HUES64 (cell line): ENCODE data around the gene LENG8.
"Not testable (repeated sequence)": the region's sequence is repeated elsewhere in the genome, so short reads cannot be mapped to it uniquely, and the experiment has no call there.

Experiments
- H3K27ac ChIP-seq: 2 replicates; pipeline ENCODE4 v1.7.0; 2013; ENCODE audit warnings: low read depth, low read length, inconsistent platforms
- H3K27me3 ChIP-seq: 2 replicates; pipeline ENCODE4 v1.6.1; 2013; ENCODE audit warnings: mild to moderate bottlenecking, low read length; ENCODE audit not compliant: insufficient read depth
- H3K36me3 ChIP-seq: 2 replicates; pipeline ENCODE4 v1.6.1; 2013; ENCODE audit warnings: mild to moderate bottlenecking, low read length; ENCODE audit not compliant: insufficient read depth
- H3K4me1 ChIP-seq: 2 replicates; pipeline ENCODE4 v1.6.1; 2013; ENCODE audit warnings: mild to moderate bottlenecking, low read length, moderate library complexity; ENCODE audit not compliant: insufficient read depth
- H3K4me3 ChIP-seq: 2 replicates; pipeline ENCODE4 v1.5.1; 2013; ENCODE audit warnings: mild to moderate bottlenecking, low read length, moderate library complexity
- H3K9ac ChIP-seq: 2 replicates; pipeline ENCODE4 v1.6.1; 2013; ENCODE audit warnings: mild to moderate bottlenecking, low read depth, low read length
- H3K9me3 ChIP-seq: 2 replicates; pipeline ENCODE4 v1.6.1; 2013; ENCODE audit warnings: low read depth, low read length; ENCODE audit not compliant: insufficient read depth
- WGBS: fragments of 150-250, 120-280 bp; methylation state at CpG from one replicate; pipeline ENCODE4 v1.1.7; 2013; ENCODE audit warnings: missing lambda C conversion rate; 5-methylcytosine and 5-hydroxymethylcytosine counted together

Gene LENG8

DNA sequence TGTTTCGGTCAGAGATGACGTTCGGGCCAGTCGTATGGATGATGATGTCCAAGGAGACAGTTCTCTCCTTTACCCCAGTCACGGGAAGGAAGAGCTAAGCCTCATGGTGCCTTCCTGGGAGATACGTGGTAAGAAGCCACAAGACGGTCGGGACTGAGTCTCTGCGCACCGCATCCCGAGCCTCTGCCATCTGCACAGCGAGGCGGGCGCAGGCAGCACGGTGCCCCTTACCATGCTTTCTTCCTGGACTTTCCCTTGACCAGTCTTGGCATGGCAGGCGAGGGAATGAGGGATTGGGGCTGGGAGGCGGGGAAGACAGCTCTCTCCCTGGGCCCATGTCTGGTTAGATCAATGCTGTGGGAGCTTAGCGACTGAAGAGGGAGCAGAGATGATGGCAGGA is 43.6 kb downstream of the LENG8 start:
- Histone ChIP-seq H3K4me3 (no peak overlapping the region), H3K9me3 (peaks cover 47% of the 10 kb centered on the region), H3K27me3 (no peaks in the 10 kb centered on the region), H3K27ac (no peak overlapping the region), H3K4me1 (no peaks in the 10 kb centered on the region), H3K9ac (no peak overlapping the region), H3K36me3 (no peaks in the 10 kb centered on the region)
- 82% methylated on average over 18 of the region's 18 CpGs for WGBS

GRCh38 chr19:54493056-54493455 is 44.1 kb downstream of the LENG8 start:
- not testable (repeated sequence) for H3K27ac ChIP-seq, H3K36me3 ChIP-seq, H3K27me3 ChIP-seq, H3K4me1 ChIP-seq, H3K9ac ChIP-seq, H3K4me3 ChIP-seq
- peaks cover 47% of the 10 kb centered on the region for H3K9me3 ChIP-seq
- 86% methylated on average over 5 of the region's 5 CpGs for WGBS

DNA sequence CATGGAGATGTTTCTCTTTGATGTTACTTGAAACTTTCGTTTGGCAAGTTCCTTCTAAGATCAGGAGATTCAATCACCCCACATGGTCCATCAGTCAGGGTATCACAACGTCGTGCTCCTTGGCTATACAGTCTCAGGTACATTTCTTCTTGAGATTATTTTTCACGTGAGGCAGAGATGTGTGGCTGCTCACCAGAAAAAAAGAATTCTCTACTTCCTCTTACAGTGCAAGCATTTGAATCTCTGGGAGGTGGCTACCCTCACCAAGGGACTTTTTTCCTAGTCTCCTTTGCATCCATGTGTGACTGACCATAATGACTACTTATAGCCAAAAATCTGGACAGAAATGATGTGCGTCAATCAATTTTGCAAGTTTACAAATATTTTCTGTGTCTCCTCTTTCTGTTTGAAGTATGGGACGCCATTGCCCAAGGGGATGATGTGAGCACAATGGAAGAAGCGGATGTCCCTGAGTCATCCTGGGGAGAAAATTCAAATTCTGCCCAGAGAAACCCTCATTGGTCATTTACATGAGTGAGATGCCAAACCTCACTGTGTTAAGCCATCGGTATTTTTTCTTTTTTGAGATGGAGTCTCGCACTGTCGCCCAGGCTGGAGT is 45.1 kb downstream of the LENG8 start:
- Histone ChIP-seq H3K4me1 (no peaks in the 10 kb centered on the region), H3K9ac (no peak overlapping the region), H3K36me3 (no peaks in the 10 kb centered on the region), H3K27me3 (no peaks in the 10 kb centered on the region), H3K4me3 (no peak overlapping the region), H3K9me3 (peaks cover 45% of the 10 kb centered on the region), H3K27ac (no peak overlapping the region)
- WGBS = 68% methylated on average over 10 of the region's 10 CpGs

DNA sequence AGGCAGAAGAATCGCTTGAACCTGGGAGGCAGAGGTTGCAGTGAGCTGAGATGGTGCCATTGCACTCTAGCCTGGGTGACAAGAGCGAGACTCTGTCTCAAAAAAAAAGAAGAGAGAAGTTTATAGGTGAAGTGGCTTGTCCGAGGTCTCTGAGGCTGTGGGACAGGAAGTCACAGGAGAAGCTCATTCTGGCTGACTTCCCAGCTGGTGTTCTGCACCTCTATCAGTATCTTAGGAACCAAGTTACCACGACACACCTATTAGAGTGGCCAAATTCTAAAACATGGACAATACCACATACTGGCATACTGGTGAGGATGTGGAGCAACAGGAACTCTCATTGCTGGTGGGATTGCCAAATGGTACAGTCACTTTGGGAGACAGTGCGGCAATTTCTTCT is 46.3 kb downstream of the LENG8 start:
- H3K4me3 ChIP-seq, H3K27ac ChIP-seq, H3K27me3 ChIP-seq, H3K9ac ChIP-seq, H3K4me1 ChIP-seq, H3K36me3 ChIP-seq: not testable (repeated sequence)
- 64% methylated on average over 5 of the region's 5 CpGs for WGBS
- peaks cover 42% of the 10 kb centered on the region for H3K9me3 ChIP-seq

- H3K36me3 ChIP-seq, H3K27ac ChIP-seq, H3K9ac ChIP-seq, H3K4me3 ChIP-seq, H3K4me1 ChIP-seq, H3K27me3 ChIP-seq: not testable (repeated sequence)
- H3K9me3 ChIP-seq = peaks cover 53% of the 10 kb centered on the region
- WGBS = 83% methylated on average over 7 of the region's 15 CpGs
Measured at GRCh38 chr19:54497747-54498450, 48.9 kb downstream of the LENG8 start.

DNA sequence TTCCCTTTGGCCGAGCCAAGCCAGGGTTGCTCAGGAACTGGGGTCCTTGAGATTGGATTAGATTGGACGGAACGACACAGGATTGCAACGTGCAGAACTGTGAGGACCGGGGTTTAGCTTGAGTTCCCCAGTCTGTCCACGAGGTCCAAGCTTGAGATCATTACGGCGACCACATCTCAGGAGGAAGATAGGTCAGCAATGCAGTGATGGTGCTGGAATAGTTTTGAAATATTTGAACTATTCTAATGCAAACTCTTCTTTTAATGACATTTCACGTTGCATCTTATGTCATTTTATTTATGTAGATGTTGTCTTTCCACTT is 49.4 kb downstream of the LENG8 start:
- peaks cover 51% of the 10 kb centered on the region for H3K9me3 ChIP-seq
- H3K27ac ChIP-seq, H3K27me3 ChIP-seq, H3K4me1 ChIP-seq, H3K9ac ChIP-seq, H3K36me3 ChIP-seq, H3K4me3 ChIP-seq: not testable (repeated sequence)
- WGBS = 73% methylated on average over 8 of the region's 9 CpGs

GRCh38 chr19:54502518-54503048 is 53.6 kb downstream of the LENG8 start, which contains the start of gene LAIR2:
Gene LAIR2, plus strand, starts transcription at chr19:54502831. Its CDS starts 88 bp downstream, at chr19:54502919.
- Histone ChIP-seq H3K27me3 (no peaks in the 10 kb centered on the region), H3K9ac (no peak within 1 kb of the TSS), H3K36me3 (no peaks in the 10 kb centered on the region), H3K27ac (no peak within 1 kb of the TSS), H3K9me3 (peaks cover 44% of the 10 kb centered on the region), H3K4me1 (no peaks in the 10 kb centered on the region), H3K4me3 (no peak within 1 kb of the TSS)
- WGBS = 87% methylated on average over 14 of the region's 14 CpGs

DNA sequence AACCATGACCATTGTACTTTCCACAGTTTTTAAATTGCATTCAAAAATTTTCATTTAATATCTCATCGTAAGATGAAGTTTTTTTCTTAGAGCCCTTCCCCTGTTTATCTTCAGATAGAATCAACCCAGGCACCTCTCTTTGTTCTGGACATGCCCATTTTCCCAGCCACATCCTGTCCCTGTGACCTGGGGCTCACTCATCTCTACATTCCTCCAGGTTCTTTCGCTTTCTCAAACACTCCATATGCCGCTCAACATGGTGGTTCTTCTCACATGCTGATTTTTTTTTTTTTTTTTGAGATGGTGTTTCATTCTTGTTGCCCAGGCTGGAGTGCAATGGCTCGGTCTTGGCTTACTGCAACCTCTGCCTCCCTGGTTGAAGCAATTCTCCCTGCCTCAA is 56.5 kb downstream of the LENG8 start:
- 87% methylated on average over 3 of the region's 4 CpGs for WGBS
- not testable (repeated sequence) for H3K9ac ChIP-seq, H3K4me1 ChIP-seq, H3K4me3 ChIP-seq, H3K36me3 ChIP-seq, H3K27me3 ChIP-seq, H3K27ac ChIP-seq
- peaks cover 39% of the 10 kb centered on the region for H3K9me3 ChIP-seq

DNA sequence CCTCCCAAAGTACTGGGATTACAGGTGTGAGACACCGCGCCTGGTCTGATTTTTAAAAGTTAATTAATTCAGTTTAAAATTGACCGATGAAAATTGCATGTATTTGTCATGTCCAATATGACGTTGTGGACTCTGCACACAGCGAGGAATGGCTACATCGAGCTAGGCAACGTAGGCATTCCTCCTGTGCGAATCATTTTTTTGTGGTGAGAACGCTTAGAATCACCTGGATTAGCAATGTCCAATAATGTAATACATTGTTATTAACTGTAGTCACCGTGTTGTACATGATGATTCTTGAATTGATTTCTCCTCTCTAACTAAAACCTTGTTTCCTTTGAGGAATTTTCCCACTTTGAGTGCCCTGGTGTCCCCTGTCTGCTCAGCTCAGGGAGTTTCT is 57.1 kb downstream of the LENG8 start:
- H3K27ac ChIP-seq = no peak overlapping the region
- H3K4me3 ChIP-seq = no peak overlapping the region
- H3K27me3 ChIP-seq = no peaks in the 10 kb centered on the region
- H3K4me1 ChIP-seq = no peaks in the 10 kb centered on the region
- no peaks in the 10 kb centered on the region for H3K36me3 ChIP-seq
- WGBS = 75% methylated on average over 10 of the region's 10 CpGs
- H3K9me3 ChIP-seq = peaks cover 34% of the 10 kb centered on the region
- H3K9ac ChIP-seq = no peak overlapping the region

DNA sequence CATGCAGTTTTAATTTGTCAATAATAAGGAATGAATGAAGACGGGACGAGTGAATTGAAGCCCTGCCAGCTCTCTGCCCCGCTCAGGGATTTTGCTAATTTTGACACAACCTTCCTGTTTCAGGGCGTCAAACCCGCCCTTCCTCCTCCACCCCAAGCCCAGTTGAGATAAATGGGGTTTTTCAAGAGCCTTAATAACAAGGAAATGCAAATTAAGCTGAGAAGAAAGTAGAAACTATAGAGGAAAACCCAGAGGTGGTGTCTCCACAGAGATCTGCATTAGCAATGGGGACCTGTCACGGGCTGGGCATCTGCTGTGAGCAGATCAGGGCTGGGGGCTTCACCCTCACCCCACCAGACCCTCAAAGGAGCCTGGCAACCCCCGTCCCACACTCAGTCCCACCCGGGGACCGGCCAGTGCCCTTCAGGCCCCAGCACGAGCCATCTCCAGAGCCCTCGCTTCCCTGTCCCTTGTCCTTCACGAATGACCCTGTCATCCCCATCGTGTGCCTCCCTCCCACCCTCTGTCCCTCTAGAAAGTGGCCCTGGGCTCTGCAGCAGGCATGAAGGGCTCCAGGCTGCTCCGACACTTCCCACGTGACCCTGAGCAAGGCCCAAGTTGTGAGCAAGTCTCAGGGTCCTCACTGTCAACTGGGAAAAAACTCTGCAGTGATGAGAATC is 58.2 kb downstream of the LENG8 start:
- H3K27me3 ChIP-seq, H3K27ac ChIP-seq, H3K36me3 ChIP-seq, H3K4me3 ChIP-seq, H3K9ac ChIP-seq, H3K4me1 ChIP-seq: not testable (repeated sequence)
- peaks cover 30% of the 10 kb centered on the region for H3K9me3 ChIP-seq
- 72% methylated on average over 9 of the region's 15 CpGs for WGBS

DNA sequence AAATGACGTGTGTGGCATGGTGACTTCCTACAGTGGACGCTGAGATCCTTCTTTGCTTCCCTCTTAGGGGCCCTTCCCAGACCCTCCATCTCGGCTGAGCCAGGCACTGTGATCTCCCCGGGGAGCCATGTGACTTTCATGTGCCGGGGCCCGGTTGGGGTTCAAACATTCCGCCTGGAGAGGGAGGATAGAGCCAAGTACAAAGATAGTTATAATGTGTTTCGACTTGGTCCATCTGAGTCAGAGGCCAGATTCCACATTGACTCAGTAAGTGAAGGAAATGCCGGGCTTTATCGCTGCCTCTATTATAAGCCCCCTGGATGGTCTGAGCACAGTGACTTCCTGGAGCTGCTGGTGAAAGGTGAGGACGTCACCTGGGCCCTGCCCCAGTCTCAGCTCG is 58.8 kb downstream of the LENG8 start:
- no peak overlapping the region for H3K27ac ChIP-seq
- WGBS = 81% methylated on average over 12 of the region's 12 CpGs
- H3K36me3 ChIP-seq = no peaks in the 10 kb centered on the region
- H3K4me3 ChIP-seq = no peak overlapping the region
- peaks cover 29% of the 10 kb centered on the region for H3K9me3 ChIP-seq
- H3K27me3 ChIP-seq = no peaks in the 10 kb centered on the region
- no peaks in the 10 kb centered on the region for H3K4me1 ChIP-seq
- no peak overlapping the region for H3K9ac ChIP-seq
